MM.1S (cell line): ENCODE measurements around the gene AMOTL1.
"Not testable (repeated sequence)": the region's sequence is repeated elsewhere in the genome, so short reads cannot be mapped to it uniquely, and the experiment has no call there.

Experiments
- CTCF ChIP-seq: fragments of 300-600 bp; sonication (generic); IDR thresholded peaks from 2 replicates; pipeline ENCODE4 v1.5.1; 2016; ENCODE audit warnings: antibody characterized with exemption, low read length, mixed read lengths
- EZH2 ChIP-seq: fragments of 300-600 bp; sonication (generic); optimal IDR thresholded peaks from 2 replicates; pipeline ENCODE3; 2017; ENCODE audit warnings: low read depth, mild to moderate bottlenecking, antibody characterized with exemption, low read length, mixed read lengths
- EZH2phosphoT487 ChIP-seq: fragments of 300-600 bp; sonication (generic); IDR thresholded peaks from 2 replicates; pipeline ENCODE4 v1.6.1; 2018; ENCODE audit warnings: antibody characterized with exemption, low read length

- not testable (repeated sequence) for TF ChIP-seq CTCF, EZH2phosphoT487, EZH2
Measured at GRCh38 chr11:94812724-94813720, 44.9 kb downstream of the AMOTL1 start.
